Measurements from ENCODE around the gene PDZRN3. TPM values are rescaled to one million over a fixed set of nuclear protein-coding genes. Genes with fewer than 3 reads are reported as not detected.

Gene PDZRN3
- total RNA-seq, 1 donor from 2014 or later: 19.8 TPM

GRCh38 chr3:73616056-73616455 is 8.7 kb downstream of the PDZRN3 start:
- Mint-ChIP-seq H3K4me1 (ENCODE audit: low read depth, unreplicated experiment) (peaks cover 47% of the 10 kb centered on the region), H3K9me3 (ENCODE audit: unreplicated experiment) (no peaks in the 10 kb centered on the region), H3K4me3 (ENCODE audit: unreplicated experiment) (no peak overlapping the region), H3K27ac (ENCODE audit: unreplicated experiment) (peak overlapping the region; percentile 63), H3K36me3 (ENCODE audit: low read depth, unreplicated experiment) (peaks cover 10% of the 10 kb centered on the region), H3K27me3 (ENCODE audit: low read depth, unreplicated experiment) (no peaks in the 10 kb centered on the region)
- Histone ChIP-seq H3K9me3 (ENCODE audit: insufficient read depth, low read depth, low read length) (no peaks in the 10 kb centered on the region), H3K9ac (ENCODE audit: low read length) (no peak overlapping the region), H3K4me2 (ENCODE audit: low read length) (no peak overlapping the region), H3K4me1 (ENCODE audit: insufficient read depth, low read length) (peaks cover 3% of the 10 kb centered on the region), H3K4me3 (ENCODE audit: insufficient read depth, low read depth, low read length) (no peak overlapping the region), H3K27me3 (ENCODE audit: insufficient read depth, low read length) (no peaks in the 10 kb centered on the region), H2AFZ (ENCODE audit: low read depth, low read length) (no peak overlapping the region), H3K79me2 (ENCODE audit: insufficient read depth, low read length) (peaks cover 47% of the 10 kb centered on the region), H3K36me3 (ENCODE audit: insufficient read depth, low read length) (no peaks in the 10 kb centered on the region), H4K20me1 (ENCODE audit: insufficient read depth, low read length) (no peaks in the 10 kb centered on the region), H3K27ac (ENCODE audit: low read depth, low read length) (no peak overlapping the region)
- TF ChIP-seq CTCF (IDR thresholded peaks at IDR 0.05; ENCODE audit: insufficient read depth, low read depth, low read length) (no peak), EZH2 (IDR thresholded peaks at IDR 0.05; ENCODE audit: insufficient read depth, low read length) (no peak)
- FAIRE-seq (no peak), DNase-seq (ENCODE audit: low read depth) (no peak)

- Histone ChIP-seq H3K4me3 (ENCODE audit: insufficient read depth, low read depth, low read length) (no peak overlapping the region), H4K20me1 (ENCODE audit: insufficient read depth, low read length) (no peaks in the 10 kb centered on the region), H3K9ac (ENCODE audit: low read length) (no peak overlapping the region), H3K4me1 (ENCODE audit: insufficient read depth, low read length) (peaks cover 3% of the 10 kb centered on the region), H3K9me3 (ENCODE audit: insufficient read depth, low read depth, low read length) (no peaks in the 10 kb centered on the region), H3K79me2 (ENCODE audit: insufficient read depth, low read length) (peaks cover 41% of the 10 kb centered on the region), H3K27me3 (ENCODE audit: insufficient read depth, low read length) (no peaks in the 10 kb centered on the region), H3K36me3 (ENCODE audit: insufficient read depth, low read length) (no peaks in the 10 kb centered on the region), H3K27ac (ENCODE audit: low read depth, low read length) (no peak overlapping the region), H3K4me2 (ENCODE audit: low read length) (no peak overlapping the region), H2AFZ (ENCODE audit: low read depth, low read length) (no peak overlapping the region)
- FAIRE-seq: peak; percentile 83
- peak; percentile 92 for DNase-seq (ENCODE audit: low read depth)
- H3K27me3 Mint-ChIP-seq (ENCODE audit: low read depth, unreplicated experiment): no peaks in the 10 kb centered on the region
- TF ChIP-seq CTCF (IDR thresholded peaks at IDR 0.05; ENCODE audit: insufficient read depth, low read depth, low read length) (no peak), EZH2 (IDR thresholded peaks at IDR 0.05; ENCODE audit: insufficient read depth, low read length) (no peak)
- H3K9me3 Mint-ChIP-seq (ENCODE audit: unreplicated experiment): no peaks in the 10 kb centered on the region
- H3K27ac Mint-ChIP-seq (ENCODE audit: unreplicated experiment): peak overlapping the region; percentile 91
- H3K4me1 Mint-ChIP-seq (ENCODE audit: low read depth, unreplicated experiment): peaks cover 62% of the 10 kb centered on the region
- no peak overlapping the region for H3K4me3 Mint-ChIP-seq (ENCODE audit: unreplicated experiment)
- peaks cover 4% of the 10 kb centered on the region for H3K36me3 Mint-ChIP-seq (ENCODE audit: low read depth, unreplicated experiment)
Observed at GRCh38 chr3:73614419-73614818, 10.3 kb downstream of the PDZRN3 start.

GRCh38 chr3:73611176-73611575 is 13.6 kb downstream of the PDZRN3 start:
- Mint-ChIP-seq H3K4me3 (ENCODE audit: unreplicated experiment) (peak overlapping the region; percentile 34), H3K4me1 (ENCODE audit: low read depth, unreplicated experiment) (peaks cover 77% of the 10 kb centered on the region), H3K27ac (ENCODE audit: unreplicated experiment) (peak overlapping the region; percentile 90), H3K9me3 (ENCODE audit: unreplicated experiment) (no peaks in the 10 kb centered on the region), H3K27me3 (ENCODE audit: low read depth, unreplicated experiment) (no peaks in the 10 kb centered on the region), H3K36me3 (ENCODE audit: low read depth, unreplicated experiment) (peaks cover 9% of the 10 kb centered on the region)
- no peaks in the 10 kb centered on the region for H3K27me3 ChIP-seq (ENCODE audit: insufficient read depth, low read length)
- H3K79me2 ChIP-seq (ENCODE audit: insufficient read depth, low read length): peaks cover 22% of the 10 kb centered on the region
- H3K36me3 ChIP-seq (ENCODE audit: insufficient read depth, low read length): no peaks in the 10 kb centered on the region
- H2AFZ ChIP-seq (ENCODE audit: low read depth, low read length): no peak overlapping the region
- no peak overlapping the region for H3K9ac ChIP-seq (ENCODE audit: low read length)
- DNase-seq (ENCODE audit: low read depth): peak; percentile 44
- H3K4me1 ChIP-seq (ENCODE audit: insufficient read depth, low read length): no peaks in the 10 kb centered on the region
- H3K9me3 ChIP-seq (ENCODE audit: insufficient read depth, low read depth, low read length): no peaks in the 10 kb centered on the region
- TF ChIP-seq EZH2 (IDR thresholded peaks at IDR 0.05; ENCODE audit: insufficient read depth, low read length) (no peak), CTCF (IDR thresholded peaks at IDR 0.05; ENCODE audit: insufficient read depth, low read depth, low read length) (no peak)
- H4K20me1 ChIP-seq (ENCODE audit: insufficient read depth, low read length): no peaks in the 10 kb centered on the region
- FAIRE-seq: peak; percentile 45
- H3K4me3 ChIP-seq (ENCODE audit: insufficient read depth, low read depth, low read length): no peak overlapping the region
- H3K4me2 ChIP-seq (ENCODE audit: low read length): no peak overlapping the region
- H3K27ac ChIP-seq (ENCODE audit: low read depth, low read length): no peak overlapping the region

All from astrocyte (in vitro differentiated cells and primary cell).